Measurements from ENCODE around the gene SWT1.
"Not testable (repeated sequence)": the region's sequence is repeated elsewhere in the genome, so short reads cannot be mapped to it uniquely, and the experiment has no call there.

SWT1 gene

DNA sequence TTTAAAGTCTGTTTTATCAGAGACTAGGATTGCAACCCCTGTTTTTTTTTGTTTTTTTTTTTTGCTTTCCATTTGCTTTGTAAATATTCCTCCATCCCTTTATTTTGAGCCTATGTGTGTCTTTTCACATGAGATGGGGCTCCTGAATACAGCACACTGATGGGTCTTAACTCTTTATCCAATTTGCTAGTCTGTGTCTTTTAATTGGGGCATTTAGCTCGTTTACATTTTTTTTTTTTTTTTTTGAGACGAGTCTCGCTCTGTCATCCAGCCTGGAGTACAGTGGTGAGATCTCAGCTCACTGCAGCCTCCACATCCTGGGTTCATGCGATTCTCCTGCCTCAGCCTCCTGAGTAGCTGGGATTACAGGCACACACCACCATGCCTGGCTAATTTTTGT lies 41.7 kb downstream of the SWT1 start:
- not testable (repeated sequence) for DNase-seq

DNA sequence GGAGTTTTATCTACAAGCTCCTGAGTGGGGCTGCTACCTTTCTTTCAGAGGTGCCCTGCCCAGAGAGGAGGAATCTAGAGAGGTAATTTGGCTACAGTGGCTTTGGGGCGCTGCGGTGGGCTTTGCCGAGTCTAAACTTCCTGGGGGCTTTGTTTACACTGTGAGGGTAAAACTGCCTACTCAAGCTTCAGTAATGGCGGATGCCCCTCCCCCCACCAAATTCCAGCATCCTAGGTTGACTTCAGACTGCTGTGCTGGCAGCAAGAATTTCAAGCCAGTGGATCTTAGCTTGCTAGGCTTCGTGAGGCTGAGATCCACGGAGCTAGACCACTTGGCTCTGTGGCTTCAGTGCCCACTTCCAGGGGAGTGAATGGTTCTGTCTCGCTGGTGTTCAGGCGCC lies 43.9 kb downstream of the SWT1 start:
- no peak for DNase-seq

DNA sequence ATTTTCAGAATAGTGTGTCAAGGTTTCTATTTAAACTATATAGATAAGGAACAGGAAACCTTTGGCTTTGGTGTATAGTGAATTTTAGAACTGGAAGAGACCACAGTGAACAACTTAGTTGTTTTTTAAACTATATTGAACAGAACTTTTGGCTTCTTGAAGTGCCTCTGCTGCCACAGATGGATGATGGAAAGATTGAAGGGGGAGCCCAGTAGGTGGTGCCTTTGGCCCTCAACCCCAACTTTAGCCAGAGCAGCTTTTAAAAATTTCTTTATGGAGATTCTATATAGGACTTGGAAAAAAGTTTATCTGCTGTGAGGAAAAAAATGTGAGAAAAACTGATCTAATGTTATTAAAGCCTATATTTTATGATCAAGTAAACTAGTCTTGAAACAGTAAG lies 50.2 kb downstream of the SWT1 start:
- no peak for DNase-seq

DNA sequence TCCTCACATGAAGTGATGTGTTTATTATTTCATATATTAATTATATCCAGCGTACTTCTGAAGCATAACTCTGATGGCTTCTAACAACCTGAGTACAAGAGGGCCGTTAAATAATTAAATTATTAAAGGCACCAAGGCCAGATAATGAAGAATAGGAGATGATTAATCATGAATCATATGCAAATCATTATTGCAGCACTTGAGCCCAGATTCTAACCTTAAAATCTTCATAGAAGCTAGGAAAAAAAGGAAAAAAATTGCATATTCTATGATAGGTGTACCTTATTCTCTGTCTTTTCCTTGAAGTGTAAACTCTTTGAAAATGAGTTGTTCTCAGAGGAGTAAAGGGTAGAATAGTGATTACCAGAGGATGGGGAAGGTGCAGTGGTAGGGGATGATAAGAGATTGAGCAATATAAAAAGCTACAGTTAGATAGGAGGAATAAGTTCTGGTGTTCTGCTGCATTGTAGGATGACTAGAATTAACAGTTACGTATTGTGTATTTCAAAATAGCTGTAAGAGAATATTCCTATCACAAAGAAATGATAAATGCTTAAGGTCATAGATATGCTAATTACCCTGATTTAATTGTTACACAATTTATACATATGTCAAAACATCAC lies 51.1 kb downstream of the SWT1 start:
- DNase-seq = no peak

DNA sequence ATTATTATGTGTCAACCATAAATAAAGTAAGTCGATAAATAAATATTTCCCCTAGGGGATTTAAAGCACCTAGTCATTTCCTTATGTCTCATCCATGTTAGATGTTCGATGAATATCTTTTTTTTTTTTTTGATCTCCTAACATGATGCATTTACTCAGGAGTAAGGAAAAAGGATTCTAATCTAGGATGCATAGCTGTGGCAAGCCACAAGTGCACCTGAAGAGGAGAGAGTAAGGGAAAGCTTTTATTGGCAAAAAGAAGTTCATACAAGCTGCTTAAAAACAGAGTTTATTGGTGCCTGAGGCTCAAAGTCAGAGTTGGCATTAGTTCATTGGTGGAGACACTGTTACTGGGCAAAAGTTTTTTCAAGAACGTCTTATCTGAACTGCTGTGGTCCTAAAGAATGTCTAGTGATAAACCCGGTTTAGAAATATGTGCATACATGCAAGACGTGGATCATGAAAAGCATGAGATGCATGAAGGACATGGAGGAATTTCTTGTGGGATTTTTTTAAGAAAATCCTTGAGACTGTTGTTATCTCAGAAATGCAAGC lies 51.7 kb downstream of the SWT1 start:
- DNase-seq = no peak

DNA sequence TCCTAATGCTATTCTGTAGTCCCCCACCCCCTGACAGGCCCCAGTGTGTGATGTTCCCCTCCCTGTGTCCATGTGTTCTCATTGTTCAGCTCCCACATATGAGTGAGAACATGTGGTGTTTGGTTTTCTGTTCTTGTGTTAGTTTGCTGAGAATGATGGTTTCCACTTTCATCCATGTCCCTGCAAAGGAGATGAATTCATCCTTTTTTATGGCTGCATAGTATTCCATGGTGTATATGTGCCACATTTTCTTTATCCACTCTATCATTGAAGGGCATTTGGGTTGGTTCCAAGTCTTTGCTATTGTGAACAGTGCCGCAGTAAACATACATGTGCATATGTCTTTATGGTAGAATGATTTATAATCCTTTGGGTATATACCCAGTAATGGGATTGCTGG lies 52.4 kb downstream of the SWT1 start:
- not testable (repeated sequence) for DNase-seq

DNA sequence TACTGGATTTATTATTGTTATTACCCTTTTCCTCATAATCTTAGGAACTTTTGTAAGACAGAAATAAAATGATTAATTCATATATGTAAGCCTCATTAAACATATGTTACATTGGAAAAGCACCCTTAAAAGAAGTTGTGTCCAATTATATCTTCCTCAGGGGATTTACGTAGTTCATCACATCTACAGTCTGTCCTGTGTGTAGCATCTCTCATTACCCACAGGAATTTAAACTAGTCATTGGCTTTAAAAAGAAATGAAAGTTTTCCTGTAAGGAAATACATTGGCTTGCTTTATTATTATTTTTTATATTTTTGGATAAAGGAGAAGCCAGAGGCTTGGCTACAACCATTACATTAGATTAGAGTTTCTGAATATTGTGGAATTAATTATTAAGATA lies 56.1 kb downstream of the SWT1 start:
- DNase-seq = no peak

DNA sequence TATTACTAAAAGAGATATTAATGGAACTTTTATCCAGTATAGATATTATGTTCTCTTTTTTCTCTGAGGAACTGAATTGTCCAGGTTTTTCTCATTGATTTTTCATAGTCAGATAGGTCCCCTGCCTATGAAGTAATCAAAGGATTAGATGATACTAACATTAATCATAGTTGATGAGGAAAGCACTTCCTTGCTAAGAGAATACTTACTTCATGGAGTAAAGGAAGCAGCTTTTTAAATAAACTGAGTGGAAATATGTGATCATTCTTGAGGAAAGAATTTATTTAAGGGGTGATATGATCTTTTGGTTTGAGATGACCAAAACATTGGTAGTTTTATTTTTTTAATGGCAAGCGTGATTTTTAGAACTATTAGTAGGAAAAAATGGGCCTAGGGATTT lies 58.9 kb downstream of the SWT1 start:
- no peak for DNase-seq

DNA sequence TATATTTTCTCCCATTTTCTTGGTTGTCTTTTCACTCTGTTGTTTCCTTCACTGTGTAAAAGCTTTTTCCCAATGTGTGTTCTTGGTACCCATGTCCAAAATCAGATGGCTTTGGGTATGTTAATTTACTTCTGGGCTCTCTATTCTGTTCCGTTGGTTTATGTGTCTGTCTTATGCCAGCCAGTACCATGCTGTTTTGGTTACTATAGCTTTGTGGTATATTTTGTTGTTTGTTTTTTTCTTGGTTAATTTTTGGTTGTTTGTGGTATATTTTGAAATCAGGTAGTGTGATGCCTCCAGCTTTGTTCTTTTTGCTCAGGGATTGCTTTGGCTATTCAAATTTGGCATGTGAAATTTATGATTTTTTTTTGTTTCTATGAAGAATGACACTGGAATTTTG lies 67.2 kb downstream of the SWT1 start:
- DNase-seq = no peak

DNA sequence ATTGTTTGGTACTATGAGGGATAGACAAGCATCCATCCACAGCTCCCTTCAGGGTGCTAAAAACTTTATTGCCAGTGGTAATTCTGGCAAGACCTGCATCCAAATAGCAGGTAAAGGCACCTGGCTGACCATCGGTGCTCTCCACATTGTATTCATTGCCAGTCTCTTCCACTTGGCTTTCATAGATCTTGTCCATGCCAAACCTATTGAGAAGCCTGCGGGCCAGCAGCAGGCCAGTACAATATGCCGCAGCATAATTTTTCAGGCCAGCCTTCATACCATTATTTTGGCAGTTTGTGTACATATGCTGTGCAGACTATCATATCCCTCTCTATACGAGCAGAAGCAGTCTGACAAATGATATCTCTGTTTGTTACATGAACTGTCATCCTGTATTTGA lies 70.2 kb downstream of the SWT1 start:
- no peak for DNase-seq

DNA sequence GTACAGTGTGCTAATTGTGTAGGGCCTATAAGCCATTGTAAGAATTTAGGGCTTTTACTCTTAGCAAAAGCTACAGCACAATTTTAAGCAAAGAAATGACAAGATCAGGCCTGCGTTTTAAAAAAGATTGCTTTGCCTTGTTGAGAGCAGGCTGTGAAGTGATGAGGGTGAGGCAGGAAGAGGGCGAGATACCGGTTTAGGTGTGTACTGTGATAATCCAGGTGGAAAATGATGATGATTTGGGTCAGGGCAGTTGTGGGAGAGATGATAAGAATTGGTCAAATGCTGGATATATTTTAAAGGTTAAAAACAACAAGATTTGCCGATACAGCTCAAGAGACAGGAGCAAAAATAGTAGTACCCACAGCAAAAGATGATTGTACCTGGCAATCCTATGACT lies 72.0 kb downstream of the SWT1 start:
- DNase-seq = no peak

DNA sequence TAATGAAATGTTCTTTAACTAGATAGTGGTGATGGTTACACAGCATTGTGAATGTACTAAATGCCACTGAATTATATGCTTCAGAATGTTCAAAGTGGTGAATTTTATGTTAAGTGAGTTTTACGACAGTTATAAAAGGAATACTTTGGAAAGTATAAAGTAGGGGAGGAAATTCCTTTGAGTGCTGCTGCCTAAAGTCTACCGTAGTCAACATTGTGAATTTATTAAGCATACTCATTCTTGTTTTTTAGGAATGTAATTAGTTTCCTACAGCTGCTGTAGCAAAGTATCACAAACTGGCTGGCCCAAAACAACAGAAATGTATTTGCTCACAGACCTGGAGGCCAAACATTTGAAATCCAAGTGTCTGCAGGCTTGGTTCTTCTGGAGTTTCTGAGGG lies 73.0 kb downstream of the SWT1 start:
- no peak for DNase-seq

DNA sequence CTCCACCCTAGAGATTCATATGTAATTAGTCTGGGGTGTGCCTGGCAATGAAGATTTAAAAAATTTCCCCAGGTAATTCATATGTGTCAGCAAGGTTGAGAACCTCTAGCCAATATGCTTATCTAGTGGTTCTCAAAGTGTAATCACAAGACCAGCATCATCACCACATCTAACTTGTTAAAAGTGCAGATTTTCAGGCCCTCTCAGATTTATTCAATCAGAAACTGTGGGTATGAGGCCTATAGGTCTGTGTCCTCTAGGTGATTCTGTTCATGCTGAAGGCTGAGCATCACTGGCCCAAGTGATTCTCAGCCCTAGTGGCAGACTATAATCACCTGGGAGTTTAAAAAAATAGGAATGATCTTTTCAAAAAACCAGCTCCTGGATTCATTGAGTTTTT lies 75.9 kb downstream of the SWT1 start:
- DNase-seq = no peak

DNA sequence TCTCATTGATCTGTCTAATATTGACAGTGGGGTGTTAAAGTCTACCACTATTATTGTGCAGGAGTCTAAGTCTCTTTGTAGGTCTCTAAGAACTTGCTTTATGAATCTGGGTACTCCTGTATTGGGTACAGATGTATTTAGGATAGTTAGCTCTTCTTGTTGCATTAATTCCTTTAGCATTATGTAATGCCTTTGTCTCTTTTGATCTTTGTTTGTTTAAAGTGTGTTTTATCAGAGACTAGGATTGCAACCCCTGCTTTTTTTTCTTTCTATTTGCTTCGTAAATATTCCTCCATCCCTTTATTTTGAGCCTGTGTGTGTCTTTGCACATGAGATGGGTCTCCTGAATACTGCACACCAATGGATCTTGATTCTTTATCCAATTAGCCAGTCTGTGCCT lies 77.2 kb downstream of the SWT1 start:
- DNase-seq = not testable (repeated sequence)

DNA sequence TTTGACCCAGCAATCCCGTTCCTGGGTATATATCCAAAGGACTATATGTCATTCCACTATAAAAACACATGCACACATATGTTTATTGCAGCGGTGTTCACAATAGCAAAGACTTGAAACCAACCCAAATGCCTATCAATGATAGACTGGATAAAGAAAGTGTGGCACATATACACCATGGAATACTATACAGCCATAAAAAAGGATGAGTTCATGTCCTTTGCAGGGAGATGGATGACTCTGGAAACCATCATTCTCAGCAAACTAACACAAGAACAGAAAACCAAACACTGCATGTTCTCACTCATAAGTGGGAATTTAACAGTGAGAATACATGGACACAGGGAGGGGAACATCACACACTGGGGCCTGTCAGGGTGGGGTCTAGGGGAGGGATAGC lies 80.2 kb downstream of the SWT1 start:
- not testable (repeated sequence) for DNase-seq

DNA sequence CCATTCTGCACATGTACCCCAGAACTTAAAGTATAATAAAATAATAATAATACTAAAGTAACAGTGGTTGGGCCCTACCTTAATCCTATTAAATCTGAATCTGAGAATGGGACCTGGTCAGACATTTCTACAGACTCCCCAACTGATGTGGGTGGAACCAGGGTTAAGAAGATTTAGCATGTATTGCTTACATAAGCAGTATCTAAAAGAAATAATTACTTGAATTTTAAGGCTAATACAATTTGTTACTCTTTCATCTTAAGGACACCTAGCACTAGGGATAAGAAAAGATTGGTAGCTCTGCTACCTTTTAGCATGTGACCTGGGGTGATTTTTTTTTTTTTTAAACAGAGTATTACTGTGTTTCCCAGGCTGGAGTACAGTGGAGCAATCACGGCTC lies 80.7 kb downstream of the SWT1 start:
- DNase-seq = no peak

DNA sequence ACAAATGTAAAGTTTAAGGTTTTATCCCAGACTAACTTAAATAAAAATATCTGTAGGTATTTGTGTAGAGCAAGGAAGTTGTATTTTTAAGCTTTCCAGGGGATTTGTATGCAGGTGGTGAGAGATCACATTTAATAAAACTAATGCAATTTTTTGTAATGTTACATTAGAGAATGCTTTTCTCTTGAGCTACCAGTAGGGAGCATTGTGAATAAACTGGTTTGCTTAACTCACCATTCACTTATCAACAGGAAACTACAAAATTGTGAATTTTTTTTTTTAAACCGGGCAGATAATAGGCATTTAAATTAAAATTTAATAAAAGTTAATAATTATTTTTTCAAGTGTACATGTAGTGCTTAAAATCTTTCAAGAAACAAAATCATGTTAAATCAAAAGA lies 81.5 kb downstream of the SWT1 start:
- peak; percentile 41 for DNase-seq

DNA sequence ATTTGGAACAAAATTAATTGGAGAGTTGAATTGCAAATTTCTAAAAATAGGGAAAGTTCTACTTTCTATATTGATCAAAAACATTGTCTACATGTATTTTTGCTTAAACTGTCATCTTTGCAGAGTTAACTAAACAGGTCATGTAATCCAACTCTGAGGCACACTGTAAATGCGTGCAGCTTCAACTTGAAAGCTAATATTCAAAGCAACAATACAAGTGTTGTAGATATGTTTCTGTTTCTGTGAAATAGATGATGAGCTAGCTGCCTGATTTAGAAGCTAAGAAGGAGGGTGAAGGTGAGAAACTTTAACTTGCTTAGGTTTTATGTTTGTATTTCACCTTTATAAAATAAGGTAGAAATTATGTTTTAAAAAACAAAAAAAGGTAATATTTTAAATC lies 82.9 kb downstream of the SWT1 start:
- no peak for DNase-seq

DNA sequence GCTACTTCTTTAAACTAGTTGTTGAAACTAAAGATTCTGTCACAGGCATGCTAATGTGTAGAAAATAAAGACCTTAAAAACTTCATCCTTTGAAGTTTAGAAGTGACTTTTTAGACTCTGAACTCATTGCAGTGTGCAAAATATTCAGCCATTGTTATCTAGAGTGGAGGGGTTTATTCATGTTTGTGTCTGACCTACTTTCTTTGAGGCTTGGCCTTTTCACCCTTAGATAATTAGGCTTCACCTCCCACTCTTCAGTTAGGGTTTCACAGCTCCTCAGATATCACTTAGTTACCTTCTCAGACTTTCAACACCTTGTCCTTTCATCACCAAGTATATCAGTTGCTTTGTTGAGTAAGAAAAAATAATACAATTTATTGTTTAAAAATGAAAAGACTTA lies 84.2 kb downstream of the SWT1 start:
- peak; percentile 2 for DNase-seq

DNA sequence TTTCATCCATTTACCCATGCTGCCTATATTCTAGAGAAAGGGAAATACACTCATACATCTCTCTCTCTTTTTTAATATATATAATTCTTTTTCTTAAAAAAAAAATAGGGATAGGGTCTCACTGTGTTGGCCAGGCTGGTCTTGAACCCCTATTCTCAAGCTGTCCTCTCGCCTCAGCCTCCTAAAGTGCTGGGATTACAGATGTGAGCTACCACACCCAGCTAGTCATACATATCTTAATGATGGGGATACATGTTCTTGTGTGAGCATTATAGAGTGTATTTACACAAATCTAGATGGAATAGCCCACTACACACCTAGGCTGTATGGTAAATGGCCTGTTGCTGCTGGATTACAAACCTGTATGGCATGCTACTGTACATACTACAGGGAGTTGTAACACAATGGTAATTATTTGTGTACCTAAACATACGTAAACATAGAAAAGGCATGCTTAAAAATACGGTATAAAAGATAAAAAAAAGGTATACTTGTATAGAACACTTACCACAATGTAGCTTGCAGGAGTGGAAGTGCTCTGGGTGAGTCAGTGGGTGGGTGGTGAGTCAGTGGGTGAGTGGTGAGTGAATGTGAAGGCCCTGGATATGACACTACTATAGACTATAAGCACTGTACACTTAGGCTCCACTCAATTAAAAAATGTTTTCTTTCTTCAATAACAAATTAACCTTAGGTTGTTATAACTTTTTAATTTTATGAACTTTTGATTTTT lies 87.2 kb downstream of the SWT1 start:
- no peak for DNase-seq

DNA sequence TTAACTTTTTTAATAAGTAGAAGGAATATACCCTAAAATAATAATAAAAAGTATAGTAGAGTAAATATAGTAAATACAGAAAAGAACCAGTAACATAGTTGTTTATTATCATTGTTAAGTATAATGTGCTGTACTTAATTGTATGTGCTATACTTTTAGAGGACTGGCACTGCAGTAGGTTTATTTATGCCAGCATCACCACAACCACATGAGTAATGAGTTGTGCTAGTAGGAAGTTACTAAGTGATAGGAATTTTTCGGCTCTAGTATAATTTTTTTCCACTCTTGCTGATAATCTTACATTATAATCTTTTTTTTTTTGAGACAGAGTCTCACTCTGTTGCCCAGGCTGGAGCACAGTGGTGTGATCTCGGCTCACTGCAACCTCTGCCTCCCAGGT lies 88.5 kb downstream of the SWT1 start:
- no peak for DNase-seq

DNA sequence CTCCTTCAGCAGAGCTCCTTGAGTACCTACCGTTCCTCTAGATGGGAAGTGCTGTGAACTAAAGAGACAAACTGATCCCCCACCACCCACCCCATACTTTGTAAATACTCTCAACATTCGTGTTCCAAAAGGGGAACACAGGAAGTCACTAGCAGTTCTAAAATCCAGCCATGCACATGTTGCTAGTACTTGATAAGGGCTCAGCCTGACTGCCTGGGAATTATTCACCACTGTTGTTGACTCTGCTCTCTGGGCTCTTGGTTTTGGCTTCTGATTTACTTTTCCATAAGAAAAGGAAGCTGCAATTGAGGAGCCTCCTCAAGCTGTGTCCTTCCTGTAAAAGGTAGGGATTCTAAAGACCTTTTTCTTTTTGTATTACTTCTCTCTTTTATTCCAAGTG lies 92.6 kb downstream of the SWT1 start:
- DNase-seq = no peak

DNA sequence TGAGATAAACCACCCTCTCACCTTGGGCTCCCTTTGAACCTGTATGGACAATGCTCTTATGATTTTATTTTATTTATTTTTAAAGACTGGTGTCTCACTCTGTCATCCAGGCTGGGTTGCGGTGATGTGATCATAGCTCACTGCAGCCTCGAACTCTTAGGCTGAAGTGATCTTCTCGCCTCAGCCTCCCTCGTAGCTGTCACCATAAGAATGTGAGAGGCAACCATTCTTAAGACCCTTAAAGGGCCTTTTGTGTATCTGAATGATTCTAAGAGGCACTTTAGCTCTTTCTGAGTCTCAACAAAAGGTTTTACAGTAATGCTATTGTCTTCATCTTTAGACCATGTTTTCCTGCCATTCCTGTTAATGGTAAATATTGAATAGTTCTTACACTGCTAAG lies 93.1 kb downstream of the SWT1 start:
- no peak for DNase-seq

DNA sequence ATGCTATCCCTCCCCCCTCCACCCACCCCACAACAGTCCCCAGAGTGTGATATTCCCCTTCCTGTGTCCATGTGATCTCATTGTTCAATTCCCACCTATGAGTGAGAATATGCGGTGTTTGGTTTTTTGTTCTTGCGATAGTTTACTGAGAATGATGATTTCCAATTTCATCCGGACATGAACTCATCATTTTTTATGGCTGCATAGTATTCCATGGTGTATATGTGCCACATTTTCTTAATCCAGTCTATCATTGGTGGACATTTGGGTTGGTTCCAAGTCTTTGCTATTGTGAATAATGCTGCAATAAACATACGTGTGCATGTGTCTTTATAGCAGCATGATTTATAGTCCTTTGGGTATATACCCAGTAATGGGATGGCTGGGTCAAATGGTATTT lies 95.0 kb downstream of the SWT1 start:
- not testable (repeated sequence) for DNase-seq

DNA sequence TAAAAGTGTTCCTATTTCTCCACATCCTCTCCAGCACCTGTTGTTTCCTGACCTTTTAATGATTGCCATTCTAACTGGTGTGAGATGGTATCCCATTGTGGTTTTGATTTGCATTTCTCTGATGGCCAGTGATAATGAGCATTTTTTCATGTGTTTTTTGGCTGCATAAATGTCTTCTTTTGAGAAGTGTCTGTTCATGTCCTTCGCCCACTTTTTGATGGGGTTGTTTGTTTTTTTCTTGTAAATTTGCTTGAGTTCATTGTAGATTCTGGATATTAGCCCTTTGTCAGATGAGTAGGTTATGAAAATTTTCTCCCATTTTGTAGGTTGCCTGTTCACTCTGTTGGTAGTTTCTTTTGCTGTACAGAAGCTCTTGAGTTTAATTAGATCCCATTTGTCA lies 95.4 kb downstream of the SWT1 start:
- DNase-seq = not testable (repeated sequence)
